ENCODE results near the gene ZNF439. TPM values are rescaled to one million over a fixed set of nuclear protein-coding genes. Genes with fewer than 3 reads are reported as not detected.

ZNF439 gene
- total RNA-seq, 1 experiment from 2014 or later, result 6.3 TPM

- in situ Hi-C loops (cut with HindIII; ENCODE audit: low pct_unique_long_range_greater_than_20kb, low sequenced_read_pairs), result no loop called here
- Histone ChIP-seq H3K27ac (ENCODE audit: low read length) (no peak overlapping the region), H3K4me1 (ENCODE audit: control insufficient read depth, insufficient read depth, low read length) (no peaks in the 10 kb centered on the region), H3K36me3 (ENCODE audit: control insufficient read depth, insufficient read depth, low read length) (no peaks in the 10 kb centered on the region), H3K27me3 (ENCODE audit: control insufficient read depth, insufficient read depth, low read length) (no peaks in the 10 kb centered on the region), H3K4me3 (ENCODE audit: low read depth in 2 of 2, low read length in 2 of 2) (no peak overlapping the region), H3K9me3 (ENCODE audit: control insufficient read depth, insufficient read depth, low read depth, low read length) (peaks cover 3% of the 10 kb centered on the region; the same call in 1 of the 2 replicates)
- POLR2A ChIA-PET, result no interaction called here
- DNase-seq (ENCODE audit: low read depth, low spot score) (no peak), ATAC-seq (no peak)
- CTCF ChIA-PET, result no interaction called here
- no TSS peak for BruUV-seq (replicated peaks)
- TF ChIP-seq TCF7L2 (IDR thresholded peaks at IDR 0.05; ENCODE audit: low read depth, low read length), result no peak
- TF ChIP-seq, protein P1, sequence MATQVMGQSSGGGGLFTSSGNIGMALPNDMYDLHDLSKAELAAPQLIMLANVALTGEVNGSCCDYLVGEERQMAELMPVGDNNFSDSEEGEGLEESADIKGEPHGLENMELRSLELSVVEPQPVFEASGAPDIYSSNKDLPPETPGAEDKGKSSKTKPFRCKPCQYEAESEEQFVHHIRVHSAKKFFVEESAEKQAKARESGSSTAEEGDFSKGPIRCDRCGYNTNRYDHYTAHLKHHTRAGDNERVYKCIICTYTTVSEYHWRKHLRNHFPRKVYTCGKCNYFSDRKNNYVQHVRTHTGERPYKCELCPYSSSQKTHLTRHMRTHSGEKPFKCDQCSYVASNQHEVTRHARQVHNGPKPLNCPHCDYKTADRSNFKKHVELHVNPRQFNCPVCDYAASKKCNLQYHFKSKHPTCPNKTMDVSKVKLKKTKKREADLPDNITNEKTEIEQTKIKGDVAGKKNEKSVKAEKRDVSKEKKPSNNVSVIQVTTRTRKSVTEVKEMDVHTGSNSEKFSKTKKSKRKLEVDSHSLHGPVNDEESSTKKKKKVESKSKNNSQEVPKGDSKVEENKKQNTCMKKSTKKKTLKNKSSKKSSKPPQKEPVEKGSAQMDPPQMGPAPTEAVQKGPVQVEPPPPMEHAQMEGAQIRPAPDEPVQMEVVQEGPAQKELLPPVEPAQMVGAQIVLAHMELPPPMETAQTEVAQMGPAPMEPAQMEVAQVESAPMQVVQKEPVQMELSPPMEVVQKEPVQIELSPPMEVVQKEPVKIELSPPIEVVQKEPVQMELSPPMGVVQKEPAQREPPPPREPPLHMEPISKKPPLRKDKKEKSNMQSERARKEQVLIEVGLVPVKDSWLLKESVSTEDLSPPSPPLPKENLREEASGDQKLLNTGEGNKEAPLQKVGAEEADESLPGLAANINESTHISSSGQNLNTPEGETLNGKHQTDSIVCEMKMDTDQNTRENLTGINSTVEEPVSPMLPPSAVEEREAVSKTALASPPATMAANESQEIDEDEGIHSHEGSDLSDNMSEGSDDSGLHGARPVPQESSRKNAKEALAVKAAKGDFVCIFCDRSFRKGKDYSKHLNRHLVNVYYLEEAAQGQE (IDR thresholded peaks at IDR 0.05; ENCODE audit: insufficient read depth in 1 of 2, low read depth in 2 of 2, low read length in 1 of 2), result no peak
- TF ChIP-seq SIN3A (IDR thresholded peaks at IDR 0.05; ENCODE audit: borderline replicate concordance, insufficient read depth, low read depth, low read length), result no peak
- TF ChIP-seq, protein P2, sequence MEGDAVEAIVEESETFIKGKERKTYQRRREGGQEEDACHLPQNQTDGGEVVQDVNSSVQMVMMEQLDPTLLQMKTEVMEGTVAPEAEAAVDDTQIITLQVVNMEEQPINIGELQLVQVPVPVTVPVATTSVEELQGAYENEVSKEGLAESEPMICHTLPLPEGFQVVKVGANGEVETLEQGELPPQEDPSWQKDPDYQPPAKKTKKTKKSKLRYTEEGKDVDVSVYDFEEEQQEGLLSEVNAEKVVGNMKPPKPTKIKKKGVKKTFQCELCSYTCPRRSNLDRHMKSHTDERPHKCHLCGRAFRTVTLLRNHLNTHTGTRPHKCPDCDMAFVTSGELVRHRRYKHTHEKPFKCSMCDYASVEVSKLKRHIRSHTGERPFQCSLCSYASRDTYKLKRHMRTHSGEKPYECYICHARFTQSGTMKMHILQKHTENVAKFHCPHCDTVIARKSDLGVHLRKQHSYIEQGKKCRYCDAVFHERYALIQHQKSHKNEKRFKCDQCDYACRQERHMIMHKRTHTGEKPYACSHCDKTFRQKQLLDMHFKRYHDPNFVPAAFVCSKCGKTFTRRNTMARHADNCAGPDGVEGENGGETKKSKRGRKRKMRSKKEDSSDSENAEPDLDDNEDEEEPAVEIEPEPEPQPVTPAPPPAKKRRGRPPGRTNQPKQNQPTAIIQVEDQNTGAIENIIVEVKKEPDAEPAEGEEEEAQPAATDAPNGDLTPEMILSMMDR (IDR thresholded peaks at IDR 0.05), result no peak
- no peak for TF ChIP-seq POLR2AphosphoS5 (IDR thresholded peaks at IDR 0.05; ENCODE audit: low read depth, low read length)
- intact Hi-C loops (cut with micrococcal nuclease; ENCODE audit: unreplicated experiment), result no loop called here
These were observed 8.2 kb downstream of the ZNF439 start for GRCh38 chr19:11856596-11857250.

GRCh38 chr19:11860721-11861120 lies 12.2 kb downstream of the ZNF439 start:
- no peak for ATAC-seq
- CTCF ChIA-PET, result no interaction called here

More at GRCh38 chr19:11860721-11861120, 12.2 kb downstream of the ZNF439 start:
- no peak for TF ChIP-seq TCF7L2 (IDR thresholded peaks at IDR 0.05; ENCODE audit: low read depth, low read length)
- TF ChIP-seq, protein P2 (IDR thresholded peaks at IDR 0.05), result no peak
- TF ChIP-seq SIN3A (IDR thresholded peaks at IDR 0.05; ENCODE audit: borderline replicate concordance, insufficient read depth, low read depth, low read length), result no peak
- TF ChIP-seq, protein P1 (IDR thresholded peaks at IDR 0.05; ENCODE audit: insufficient read depth in 1 of 2, low read depth in 2 of 2, low read length in 1 of 2), result no peak
- TF ChIP-seq POLR2AphosphoS5 (IDR thresholded peaks at IDR 0.05; ENCODE audit: low read depth, low read length), result no peak
- DNase-seq (ENCODE audit: low read depth, low spot score), result no peak
- Histone ChIP-seq H3K9me3 (ENCODE audit: control insufficient read depth, insufficient read depth, low read depth, low read length) (peaks cover 7% of the 10 kb centered on the region; the same call in 1 of the 2 replicates), H3K27ac (ENCODE audit: low read length) (no peak overlapping the region), H3K4me1 (ENCODE audit: control insufficient read depth, insufficient read depth, low read length) (no peaks in the 10 kb centered on the region), H3K36me3 (ENCODE audit: control insufficient read depth, insufficient read depth, low read length) (no peaks in the 10 kb centered on the region), H3K4me3 (ENCODE audit: low read depth in 2 of 2, low read length in 2 of 2) (no peak overlapping the region), H3K27me3 (ENCODE audit: control insufficient read depth, insufficient read depth, low read length) (no peaks in the 10 kb centered on the region)
- no TSS peak for BruUV-seq (replicated peaks)
- intact Hi-C loops (cut with micrococcal nuclease; ENCODE audit: unreplicated experiment), result no loop called here
- POLR2A ChIA-PET, result no interaction called here
- in situ Hi-C loops (cut with HindIII; ENCODE audit: low pct_unique_long_range_greater_than_20kb, low sequenced_read_pairs), result no loop called here

All from Panc1 (cell line).